GM12872 (cell line): Measurements from ENCODE around the gene CRABP1.

Source experiments
- TF ChIP-seq, protein P1 (sequence below): IDR thresholded peaks from 3 replicates; pipeline ENCODE4 v1.5.1; 2011; ENCODE audit warnings: low read depth, mild to moderate bottlenecking, low read length, moderate library complexity; ENCODE audit not compliant: insufficient read depth

CRABP1 gene

DNA sequence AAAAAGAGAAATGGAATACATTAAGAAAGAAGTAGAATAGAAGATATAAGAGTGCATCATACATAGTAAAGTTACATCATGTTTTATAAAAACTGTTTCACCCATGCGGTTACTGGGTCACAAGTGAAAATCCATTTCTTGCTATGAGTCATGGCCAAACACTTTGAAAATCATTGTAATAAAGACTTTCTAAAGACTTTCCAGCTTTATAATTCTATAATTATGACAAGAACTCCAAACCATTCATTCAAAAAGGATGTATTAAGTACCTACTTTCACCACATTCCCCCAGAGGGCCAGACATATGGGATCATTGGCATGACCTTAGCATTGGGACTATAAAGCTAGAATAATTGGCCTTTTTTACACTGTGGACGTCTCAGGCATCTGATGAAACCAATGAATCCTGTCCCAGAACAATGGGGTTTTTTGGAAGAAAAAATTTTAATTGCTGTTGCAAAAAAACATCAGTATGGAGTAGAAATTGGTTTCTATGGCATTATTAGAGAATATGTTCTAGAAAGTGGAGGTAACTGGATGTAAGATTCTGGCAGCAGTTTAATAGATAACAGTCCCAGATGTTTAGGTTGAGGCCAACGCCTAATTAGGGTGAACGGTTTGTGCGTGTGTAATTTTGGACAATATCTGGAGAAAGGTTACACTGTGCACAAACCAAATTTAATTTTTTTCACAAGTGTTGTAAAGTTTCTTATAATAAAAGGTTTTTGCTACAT is 37.4 kb upstream of the CRABP1 start:
- TF ChIP-seq, protein P1, sequence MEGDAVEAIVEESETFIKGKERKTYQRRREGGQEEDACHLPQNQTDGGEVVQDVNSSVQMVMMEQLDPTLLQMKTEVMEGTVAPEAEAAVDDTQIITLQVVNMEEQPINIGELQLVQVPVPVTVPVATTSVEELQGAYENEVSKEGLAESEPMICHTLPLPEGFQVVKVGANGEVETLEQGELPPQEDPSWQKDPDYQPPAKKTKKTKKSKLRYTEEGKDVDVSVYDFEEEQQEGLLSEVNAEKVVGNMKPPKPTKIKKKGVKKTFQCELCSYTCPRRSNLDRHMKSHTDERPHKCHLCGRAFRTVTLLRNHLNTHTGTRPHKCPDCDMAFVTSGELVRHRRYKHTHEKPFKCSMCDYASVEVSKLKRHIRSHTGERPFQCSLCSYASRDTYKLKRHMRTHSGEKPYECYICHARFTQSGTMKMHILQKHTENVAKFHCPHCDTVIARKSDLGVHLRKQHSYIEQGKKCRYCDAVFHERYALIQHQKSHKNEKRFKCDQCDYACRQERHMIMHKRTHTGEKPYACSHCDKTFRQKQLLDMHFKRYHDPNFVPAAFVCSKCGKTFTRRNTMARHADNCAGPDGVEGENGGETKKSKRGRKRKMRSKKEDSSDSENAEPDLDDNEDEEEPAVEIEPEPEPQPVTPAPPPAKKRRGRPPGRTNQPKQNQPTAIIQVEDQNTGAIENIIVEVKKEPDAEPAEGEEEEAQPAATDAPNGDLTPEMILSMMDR: no peak

DNA sequence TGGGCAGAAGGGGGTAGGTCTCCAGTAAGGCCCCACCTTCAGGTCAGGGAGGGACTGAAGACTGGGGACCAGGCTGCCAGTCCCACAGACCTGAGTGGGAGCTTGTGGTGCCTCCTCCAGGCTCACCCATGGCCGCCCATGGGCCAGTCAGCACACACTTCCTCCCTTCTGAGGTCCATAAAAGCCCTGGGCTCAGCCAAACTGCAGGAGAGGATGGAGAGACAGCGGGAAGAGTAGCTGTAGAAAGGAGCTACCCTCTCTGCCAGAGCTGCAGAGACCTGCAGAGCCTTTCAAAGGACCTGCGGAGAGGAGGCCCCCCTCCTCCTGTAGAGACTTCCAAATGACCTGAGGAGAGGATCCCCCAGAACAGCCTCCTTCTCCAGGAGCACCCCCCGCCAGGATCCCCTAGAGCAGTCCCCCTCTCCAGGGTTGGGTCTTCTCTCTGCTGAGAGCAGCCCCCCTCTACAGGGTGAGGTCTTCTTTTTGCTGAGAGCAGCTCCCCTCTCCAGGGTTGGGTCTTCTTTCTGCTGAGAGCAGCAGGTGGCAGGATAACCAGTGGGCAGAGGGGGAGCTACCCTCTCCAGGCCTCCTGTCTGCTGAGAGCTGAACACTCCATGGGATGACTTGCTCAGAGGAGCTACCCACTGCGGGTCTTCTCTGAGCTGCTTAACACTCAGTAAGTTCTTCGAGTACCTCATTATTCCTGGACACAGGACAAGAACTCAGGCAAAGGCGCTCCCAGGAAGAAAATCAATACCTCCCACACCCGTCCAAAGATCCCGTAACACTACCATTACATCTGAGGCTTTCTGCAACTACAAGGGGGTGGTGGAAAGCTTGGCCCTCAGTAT is 35.7 kb upstream of the CRABP1 start:
- TF ChIP-seq, protein P1: no peak

DNA sequence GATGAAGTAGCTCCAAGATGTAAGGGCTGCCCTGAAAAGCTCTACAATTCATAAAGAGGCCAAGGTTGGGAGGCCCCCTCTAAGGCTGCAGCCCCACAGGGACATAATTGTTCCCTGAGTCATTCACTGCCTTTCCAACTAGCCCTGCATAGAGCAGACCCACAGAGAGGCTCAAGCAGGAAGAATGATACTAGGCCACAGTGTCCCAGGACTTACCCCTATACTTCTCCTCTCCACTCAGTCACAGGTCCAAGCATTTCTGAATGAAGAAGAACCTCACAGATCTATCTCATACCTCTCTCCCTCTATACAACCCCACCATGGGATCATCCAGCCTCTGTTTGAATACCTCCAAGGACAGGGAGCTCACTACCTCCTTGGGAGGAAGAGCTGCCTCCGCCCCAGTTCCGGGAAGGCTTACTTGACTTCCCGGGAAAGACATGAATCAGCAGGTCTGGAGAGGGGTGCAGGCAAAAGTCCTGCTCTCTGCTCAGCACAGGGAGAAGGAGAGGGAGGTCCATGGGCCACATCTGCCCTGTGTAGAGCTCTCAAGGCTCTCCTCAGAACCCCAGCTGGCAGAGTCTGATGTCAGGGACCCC is 33.9 kb upstream of the CRABP1 start:
- TF ChIP-seq, protein P1: no peak

DNA sequence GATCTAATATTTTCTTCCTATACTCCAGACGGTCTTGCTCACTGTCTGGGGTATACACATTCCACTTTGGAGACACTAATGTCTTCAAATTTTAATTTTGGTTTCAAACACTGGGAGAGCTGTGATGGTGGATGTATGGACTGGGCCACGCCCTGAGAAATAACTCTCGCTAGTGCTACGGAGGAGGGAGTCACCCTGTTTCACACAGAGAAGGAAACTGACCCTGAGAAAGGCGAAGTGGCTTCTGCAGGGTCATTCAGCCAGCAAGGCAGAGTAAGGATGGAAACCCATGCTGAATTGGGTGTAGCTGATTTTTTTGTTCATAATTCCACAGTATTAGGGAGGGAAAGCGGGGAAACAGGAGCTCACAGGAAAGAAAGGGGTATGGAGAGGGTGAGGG is 32.2 kb upstream of the CRABP1 start:
- TF ChIP-seq, protein P1: no peak

DNA sequence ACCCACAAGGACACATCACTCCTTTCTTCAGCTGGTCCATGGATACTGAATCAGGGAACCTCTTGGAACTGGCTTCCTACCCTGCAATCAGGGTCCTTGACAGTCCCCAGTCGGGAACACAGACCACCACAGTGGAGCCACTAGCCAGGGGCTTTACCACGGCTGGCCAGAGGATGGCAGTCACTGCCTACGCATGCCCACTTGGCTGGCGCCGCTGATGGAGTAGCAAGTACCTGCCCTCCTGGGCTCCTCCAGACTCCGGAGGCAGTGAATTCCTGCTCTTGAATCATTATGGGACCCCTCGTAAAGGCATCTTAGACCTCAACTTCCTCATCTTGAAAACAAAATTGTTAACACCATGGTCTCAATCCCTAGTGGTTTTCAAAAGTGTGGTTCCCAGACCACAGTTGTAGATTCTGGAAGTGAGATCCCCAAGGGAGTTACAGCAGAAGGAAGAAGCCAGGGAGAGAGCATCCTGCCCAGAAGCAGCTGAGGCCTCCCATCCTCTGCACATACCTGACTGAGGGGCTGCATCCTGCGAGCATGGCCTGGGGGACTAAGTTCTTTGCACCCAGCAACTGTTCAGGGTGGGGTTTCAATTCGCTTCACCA is 31.6 kb upstream of the CRABP1 start:
- TF ChIP-seq, protein P1: peak; percentile 93

DNA sequence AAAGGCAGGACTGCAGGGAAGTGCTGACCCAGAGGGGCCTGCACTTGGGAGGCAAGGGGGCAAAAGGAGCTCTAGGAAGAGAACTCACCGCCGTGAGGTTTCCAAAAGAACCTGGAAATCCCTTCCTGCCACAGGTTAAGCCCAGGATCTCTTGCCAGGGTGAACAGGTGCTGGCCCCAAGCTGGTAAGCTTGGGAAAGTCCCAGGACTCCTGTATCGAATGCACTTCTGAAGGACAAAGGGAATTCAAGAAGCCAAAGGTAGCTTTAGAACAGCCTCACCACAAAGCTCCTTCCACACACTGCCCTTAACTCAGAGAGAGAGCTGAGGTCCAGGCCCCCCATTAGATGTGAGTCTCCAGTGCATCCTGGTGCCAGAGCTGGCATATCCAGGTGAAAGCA is 28.9 kb upstream of the CRABP1 start:
- TF ChIP-seq, protein P1: no peak

DNA sequence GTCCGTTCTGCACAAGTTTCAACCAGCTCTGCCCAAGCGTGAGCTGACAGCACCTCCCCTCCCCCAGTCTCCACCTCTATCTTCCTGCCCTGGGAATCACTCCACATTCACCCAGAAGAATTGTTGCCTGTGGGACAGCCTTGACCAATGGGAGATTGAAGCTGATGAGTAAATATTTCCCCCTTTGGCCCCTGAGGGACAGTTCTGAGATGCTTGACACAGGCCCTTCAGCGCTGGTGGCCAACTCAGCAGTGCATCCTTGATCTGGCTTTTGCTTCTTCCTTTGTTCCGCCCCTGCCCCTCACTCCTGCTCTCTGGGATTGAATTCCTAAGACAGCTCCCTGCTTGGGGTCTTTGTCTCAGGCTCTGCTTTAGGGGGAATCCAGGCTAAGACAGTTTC is 27.6 kb upstream of the CRABP1 start:
- TF ChIP-seq, protein P1: no peak
